HG02885 (cell line): Measurements from ENCODE around the gene ELF3.
"Not testable (repeated sequence)": the region's sequence is repeated elsewhere in the genome, so short reads cannot be mapped to it uniquely, and the experiment has no call there.

Experiments
- ATAC-seq: cut with Tn5 transposase; IDR thresholded peaks from one replicate; pipeline ENCODE4 v1.9.1; 2021; ENCODE audit warnings: mild to moderate bottlenecking; ENCODE audit not compliant: unreplicated experiment, poor library complexity

ELF3 gene

DNA sequence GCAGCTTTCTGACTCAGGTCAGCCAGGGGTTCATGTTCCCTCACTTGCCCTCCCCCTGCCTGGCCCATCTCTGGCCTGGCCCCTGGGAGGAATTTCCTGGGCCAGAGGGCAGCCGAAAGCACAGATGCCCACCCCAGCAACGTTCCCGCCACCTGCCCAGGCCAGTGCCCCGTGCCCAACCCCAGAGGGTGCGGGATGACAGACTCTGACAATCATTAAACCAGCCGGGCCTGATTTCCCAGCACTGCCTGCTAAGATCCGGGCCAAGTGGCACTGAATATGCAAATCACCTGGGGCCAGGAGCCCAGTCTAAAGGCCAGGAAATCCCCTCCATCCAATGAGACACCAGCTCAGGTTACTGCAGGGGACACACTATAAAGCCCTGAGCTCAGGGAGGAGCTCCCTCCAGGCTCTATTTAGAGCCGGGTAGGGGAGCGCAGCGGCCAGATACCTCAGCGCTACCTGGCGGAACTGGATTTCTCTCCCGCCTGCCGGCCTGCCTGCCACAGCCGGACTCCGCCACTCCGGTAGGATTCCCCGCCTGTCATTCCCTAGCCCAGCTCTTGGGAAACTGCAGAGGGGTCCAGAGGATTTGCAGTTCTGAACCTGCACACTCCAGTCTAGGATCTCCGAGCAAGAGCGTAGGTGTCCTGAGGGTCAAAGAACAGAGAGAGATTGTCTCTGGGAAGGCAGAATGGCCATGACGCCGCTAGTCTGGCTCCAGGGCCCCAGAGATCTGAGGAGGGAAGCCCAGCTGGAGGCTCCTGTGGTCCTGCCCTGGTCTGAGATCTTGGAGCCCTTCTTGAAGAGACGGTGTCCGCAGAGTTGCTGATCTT is at the start of gene ELF3:
TSS of gene ELF3 (plus strand) at position 408 of the 836 bp plus-strand sequence. CDS start 550 bp downstream, outside the sequence.
- peak; percentile 60 for ATAC-seq

DNA sequence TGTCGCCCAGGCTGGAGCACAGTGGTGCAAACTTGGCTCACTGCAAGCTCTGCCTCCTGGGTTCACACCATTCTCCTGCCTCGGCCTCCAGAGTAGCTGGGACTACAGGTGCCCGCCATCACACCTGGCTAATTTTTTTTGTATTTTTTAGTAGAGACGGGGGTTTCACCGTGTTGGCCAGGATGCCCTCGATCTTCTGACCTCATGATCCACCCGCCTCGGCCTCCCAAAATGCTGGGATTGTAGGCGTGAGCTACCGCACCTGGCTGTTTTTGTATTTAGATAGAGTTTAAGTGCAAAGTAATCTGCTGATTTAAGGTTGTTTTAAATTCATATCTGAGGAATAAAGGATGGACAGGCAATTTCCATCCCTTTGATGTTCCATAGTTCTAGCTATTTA is 48.0 kb upstream of the ELF3 start:
- ATAC-seq: not testable (repeated sequence)

- no peak for ATAC-seq
Observed at GRCh38 chr1:201964261-201964660, 46.1 kb upstream of the ELF3 start.

DNA sequence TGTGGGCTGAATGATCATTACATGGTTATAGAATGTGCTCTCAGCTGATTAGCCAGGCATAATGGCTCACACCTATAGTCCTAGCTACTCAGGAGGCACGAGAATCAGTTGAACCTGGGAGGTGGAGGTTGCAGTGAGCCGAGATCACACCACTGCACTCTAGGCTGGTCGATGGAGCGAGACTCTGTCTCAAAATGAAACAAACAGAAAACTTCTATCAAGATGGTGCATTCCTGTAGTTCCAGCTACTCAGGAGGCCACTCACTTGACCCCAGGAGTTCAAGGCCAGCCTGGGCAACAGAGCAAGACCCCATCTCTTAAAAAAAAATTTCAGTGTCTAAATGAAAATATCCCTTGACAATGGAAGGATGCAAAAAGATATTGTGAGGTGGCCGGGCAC is 44.2 kb upstream of the ELF3 start:
- ATAC-seq: no peak

DNA sequence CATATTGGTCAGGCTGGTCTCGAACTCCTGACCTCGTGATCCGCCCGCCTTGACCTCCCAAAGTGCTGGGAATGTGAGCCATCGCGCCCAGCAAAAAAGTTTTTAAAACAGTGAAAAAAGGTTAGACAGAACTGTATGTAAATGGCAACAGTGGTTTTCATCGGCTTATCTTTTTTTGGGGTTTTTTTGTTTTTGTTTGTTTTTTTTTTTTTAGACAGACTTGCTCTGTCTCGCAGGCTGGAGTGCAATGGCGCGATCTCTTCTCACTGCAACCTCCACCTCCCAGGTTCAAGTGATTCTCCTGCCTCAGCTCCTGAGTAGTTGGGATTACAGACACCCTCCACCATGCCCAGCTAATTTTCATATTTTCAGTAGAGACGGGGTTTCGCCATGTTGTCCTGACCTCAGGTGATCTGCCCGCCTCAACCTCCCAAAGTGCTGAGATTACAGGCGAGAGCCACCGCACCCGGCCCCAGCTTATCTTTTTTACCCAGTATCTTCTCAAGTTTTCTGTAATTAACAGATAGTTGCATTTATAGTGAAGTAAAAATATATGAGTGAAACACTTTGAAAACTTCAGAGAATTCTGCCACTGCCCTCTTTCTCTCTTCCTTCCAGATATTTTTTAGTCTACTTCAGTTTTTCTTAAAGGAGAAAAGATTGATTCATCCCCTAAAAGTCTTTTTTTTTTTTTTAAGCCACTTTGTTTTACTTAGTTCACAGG is 42.0 kb upstream of the ELF3 start:
- no peak for ATAC-seq

DNA sequence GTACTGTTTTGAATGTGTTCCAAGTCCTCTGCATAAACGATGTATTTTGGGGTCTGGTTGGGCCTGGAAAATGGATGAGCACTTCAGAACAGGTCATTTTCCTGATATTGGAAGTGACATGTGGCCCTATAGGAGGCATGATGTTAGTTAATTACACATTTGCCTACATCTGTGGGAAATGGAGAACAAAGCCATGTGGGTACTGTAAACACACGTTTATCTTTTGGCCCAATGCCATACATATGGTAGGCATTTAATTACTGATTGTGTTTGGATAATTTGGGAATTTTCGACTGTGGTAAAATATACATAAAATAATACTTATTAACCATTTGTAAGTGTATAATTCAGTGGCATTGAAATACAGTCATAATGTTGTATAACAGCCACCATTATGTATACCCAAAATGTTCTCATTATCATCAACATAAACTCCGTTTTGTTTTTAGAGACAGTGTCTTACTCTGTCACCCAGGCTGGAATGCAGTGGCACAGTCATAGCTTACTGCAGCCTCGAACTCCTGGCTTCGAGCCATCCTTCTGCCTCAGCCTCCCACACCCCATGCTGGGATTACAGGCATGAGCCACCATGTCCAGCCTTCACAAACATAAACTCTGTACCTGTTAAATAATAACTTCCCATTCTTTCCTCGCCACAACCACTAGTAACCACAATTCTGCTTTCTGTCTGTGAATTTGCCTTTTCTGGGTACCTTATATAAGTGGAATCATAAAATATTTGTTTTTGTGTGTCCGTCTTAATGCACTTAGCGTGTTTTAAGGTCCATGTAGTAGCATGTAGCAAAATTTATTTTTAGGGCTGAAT is 39.8 kb upstream of the ELF3 start:
- no peak for ATAC-seq

DNA sequence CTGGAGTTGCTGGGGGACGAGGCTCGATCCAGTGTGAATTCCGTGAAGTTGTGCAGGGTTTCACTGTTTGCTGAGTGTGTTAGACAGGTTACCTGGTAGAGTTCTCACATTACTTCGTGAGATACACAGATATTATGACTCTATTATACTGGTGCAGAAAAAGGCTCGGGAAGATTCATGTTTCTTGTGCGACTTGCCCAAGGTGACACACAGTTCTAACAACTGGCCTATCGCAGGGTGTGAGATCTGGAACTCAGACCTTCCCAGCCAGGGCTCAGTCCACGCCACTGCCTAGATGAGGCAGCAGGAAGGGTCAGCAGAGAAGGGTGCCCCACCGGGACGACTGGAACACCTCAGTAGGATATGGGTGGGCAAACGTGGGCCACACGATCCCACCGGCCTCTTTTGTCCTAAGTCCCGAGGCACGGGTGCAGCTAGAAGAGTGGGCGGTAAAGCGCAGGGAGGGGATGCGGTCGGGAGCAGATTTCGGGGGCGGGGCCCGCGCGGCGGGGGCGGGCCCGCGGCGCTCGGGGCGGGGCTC is 28.2 kb upstream of the ELF3 start:
- ATAC-seq: peak; percentile 86

GRCh38 chr1:201982623-201983379 is 27.6 kb upstream of the ELF3 start, which contains the start of gene RNPEP:
TSS of gene RNPEP (plus strand) at chr1:201982648. CDS start at chr1:201982667, 19 bp downstream.
- peak; percentile 64 for ATAC-seq

DNA sequence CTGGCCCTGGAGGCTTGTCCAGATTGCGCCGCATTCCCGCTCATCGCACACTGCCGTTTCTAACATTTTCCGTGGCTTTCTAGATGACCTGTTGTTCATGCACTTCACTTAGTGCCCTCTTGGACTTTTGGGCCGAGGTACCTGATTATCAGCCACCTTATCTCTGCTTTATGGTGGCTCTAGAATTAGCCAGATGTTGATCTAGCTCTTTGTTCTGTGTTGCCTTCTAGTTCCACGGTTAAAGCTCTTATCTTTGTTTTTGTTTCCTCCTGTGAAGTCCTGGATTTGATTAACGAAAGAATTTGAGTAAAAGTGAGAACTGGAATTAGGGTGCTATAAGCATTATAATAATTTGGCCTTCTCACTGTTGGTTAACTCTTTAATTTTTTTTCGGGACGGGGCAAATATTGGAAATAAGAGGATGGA is 27.0 kb upstream of the ELF3 start:
- ATAC-seq: no peak

DNA sequence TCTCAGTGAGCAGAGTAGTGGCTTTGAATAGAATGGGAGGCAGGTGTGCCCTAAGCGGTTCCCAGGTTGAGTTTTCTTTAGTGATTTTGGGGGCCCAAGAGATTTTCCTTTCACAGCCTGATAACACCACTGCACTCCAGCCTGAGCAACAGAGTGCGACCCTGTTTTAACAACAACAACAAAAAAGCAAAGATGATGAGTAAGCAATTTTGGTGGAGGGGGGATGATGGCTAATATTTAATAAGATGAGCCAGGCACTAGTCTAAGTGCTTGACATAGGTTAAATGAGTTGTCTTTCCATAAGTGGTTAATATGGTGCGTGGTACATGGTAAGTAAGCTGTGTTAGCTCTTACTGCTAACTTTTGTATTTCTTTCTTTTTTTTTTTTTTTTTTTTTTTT is 25.9 kb upstream of the ELF3 start:
- no peak for ATAC-seq

DNA sequence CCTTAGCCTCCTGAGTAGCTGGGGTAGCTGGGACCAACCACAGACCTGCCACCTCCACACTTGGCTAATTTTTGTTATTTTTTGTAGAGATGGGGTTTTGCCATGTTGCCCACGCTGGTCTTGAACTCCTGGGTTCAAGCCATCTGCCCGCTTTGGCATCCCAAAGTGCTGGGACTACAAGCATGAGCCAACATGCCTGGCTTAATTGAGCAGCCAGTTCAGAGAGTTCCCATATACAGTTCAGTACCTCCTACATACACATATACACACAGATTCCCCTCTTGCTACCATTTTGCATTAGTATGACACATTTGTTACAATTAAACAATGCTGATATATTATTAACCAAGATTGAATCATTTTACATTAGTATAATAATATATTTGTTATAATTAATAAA is 25.0 kb upstream of the ELF3 start:
- ATAC-seq: no peak

DNA sequence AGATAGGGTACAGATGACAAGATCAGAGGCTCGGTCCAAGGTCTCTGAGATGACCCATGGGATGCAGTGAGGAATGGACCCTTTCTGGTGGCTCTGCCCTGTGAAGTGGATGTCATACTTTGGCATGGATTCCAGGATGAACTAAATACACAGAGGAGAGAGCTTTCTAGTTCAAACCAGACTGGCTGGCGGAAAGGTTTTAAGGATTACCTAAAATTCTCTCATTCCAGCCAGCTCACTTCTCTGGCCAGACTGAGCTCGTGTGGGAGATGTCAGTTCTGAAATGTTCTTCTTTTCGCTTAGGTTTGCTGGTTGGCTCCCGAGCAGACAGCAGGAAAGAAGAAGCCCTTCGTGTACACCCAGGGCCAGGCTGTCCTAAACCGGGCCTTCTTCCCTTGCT is 21.8 kb upstream of the ELF3 start:
- ATAC-seq: no peak

- no peak for ATAC-seq
Observed at GRCh38 chr1:201989354-201990128, 20.8 kb upstream of the ELF3 start.

DNA sequence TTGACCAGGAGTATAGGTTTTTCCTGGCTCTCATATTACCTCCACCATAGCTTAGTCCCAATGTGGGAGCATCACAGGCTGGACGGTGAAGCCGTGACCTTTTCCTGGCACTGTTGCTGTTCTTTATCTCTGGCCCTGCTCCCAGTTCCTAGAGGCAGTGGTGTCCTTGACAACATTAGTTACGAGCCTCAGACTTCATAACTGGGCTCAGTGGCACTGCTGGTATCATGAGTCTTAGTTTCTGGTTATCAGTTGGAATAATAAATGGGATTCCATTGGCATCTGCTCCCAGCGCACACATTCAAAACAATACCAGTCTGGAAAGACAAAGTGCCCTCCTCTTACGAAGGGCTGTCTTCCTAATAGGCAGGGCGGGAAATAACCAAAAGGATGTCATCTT is 20.0 kb upstream of the ELF3 start:
- ATAC-seq: no peak

GRCh38 chr1:201999625-202000238 is 10.7 kb upstream of the ELF3 start:
- no peak for ATAC-seq

- no peak for ATAC-seq
Observed at GRCh38 chr1:202002507-202002906, 7.9 kb upstream of the ELF3 start.

DNA sequence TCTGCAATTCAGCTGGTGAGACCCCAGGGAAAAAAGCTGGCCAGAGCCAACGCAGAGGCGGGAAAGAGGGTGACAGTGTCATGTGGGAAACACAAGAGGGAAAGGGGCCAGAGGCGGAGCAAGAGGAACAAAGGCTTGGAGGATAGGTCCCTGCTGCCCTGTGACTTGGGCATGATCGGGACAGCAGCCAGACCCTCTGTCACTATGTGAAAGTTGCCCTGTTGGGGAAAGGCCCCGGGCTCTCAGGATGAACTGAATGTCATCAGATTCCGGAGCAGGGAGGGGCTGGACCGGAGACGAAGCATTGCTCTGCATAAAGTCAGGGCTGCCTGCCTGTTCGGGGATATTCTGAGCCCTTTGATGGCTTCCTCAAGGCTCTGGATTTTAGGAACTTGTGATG is 5.7 kb upstream of the ELF3 start:
- ATAC-seq: no peak

DNA sequence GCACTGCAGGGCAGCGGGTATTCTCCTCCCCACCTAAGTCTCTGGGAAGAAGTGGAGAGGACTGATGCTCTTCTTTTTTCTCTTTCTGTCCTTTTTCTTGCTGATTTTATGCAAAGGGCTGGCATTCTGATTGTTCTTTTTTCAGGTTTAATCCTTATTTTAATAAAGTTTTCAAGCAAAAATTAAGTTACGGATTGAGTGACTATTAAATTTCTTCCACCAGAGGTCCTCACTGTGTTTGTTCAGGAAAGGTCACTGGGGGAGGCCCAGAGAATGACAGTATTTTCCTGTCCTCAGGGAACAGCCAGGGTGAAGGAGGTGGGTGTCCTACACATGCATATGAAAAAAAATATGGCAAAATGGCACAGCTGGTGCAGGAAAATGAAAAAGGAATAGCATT is 4.4 kb upstream of the ELF3 start:
- ATAC-seq: no peak

DNA sequence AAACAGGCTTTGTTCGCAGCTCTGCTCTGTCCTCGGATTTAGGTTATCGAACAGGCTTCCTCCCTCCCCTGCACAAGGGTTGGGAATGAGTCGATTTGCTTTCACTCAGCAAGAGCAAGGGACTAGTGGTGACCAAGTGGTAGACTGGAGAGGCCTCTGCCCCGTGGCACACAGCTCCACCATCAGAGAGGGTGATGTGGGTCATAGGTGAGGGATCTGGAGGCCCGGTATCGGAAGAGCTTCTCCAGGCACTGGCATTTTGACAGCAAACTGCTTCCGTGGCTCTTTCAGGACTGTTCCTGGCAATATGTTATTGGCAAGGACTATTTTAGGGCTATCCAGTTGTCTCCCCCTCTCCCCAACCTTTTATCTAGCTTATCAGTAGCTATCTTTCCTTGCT is 3.1 kb upstream of the ELF3 start:
- no peak for ATAC-seq
